Cardiac muscle cell (in vitro differentiated cells and primary cell): ENCODE data around the gene FAM20C. TPM values are rescaled to one million over a fixed set of nuclear protein-coding genes. Genes with fewer than 3 reads are reported as not detected.

Source experiments
- DNase-seq, 2 donors: peaks; one replicate each; pipeline versions ENCODE4 v3.0.0 to v3.0.0-alpha.2; 2010 to 2017; ENCODE audit warnings: low read depth in 1 of 2, low spot score in 1 of 2
- H3K27ac ChIP-seq: fragments of 200-600 bp; sonication (generic); 2 replicates; pipeline ENCODE4 v1.5.1; 2016
- H3K27me3 ChIP-seq: fragments of 200-600 bp; sonication (generic); 2 replicates; pipeline ENCODE4 v1.6.0; 2016; ENCODE audit warnings: control low read depth
- H3K36me3 ChIP-seq: fragments of 200-600 bp; sonication (generic); 2 replicates; pipeline ENCODE4 v1.5.1; 2016; ENCODE audit warnings: control low read depth
- H3K4me1 ChIP-seq: fragments of 200-600 bp; sonication (generic); 2 replicates; pipeline ENCODE4 v1.8.1; 2017; ENCODE audit warnings: low read depth, mild to moderate bottlenecking, mixed run types
- H3K4me3 ChIP-seq: fragments of 200-600 bp; sonication (generic); 2 replicates; pipeline ENCODE4 v1.5.1; 2016; ENCODE audit warnings: mild to moderate bottlenecking
- H3K9me3 ChIP-seq: fragments of 200-600 bp; sonication (generic); 2 replicates; pipeline ENCODE4 v1.5.1; 2017; ENCODE audit warnings: low read depth, mild to moderate bottlenecking, control low read depth
- CTCF ChIP-seq: IDR thresholded peaks from 2 replicates; pipeline ENCODE4 v1.5.1; 2012; ENCODE audit warnings: low read depth, mild to moderate bottlenecking, low read length
- polyA plus RNA-seq: library from polyadenylated mRNA; unstranded; fragments of >200 nt; fragmentation: Nextera tagmentation; extraction: Ambion mirVana; gene quantifications from 2 replicates; pipeline ENCODE4 v1.2.1, GENCODE V29; 2016
- total RNA-seq: library from RNA; depleted of rRNA; stranded (reverse); fragments of >200 nt; gene quantifications from 2 replicates; pipeline ENCODE4 v1.2.3, GENCODE V29; 2016

Gene FAM20C
- total and polyA plus RNA-seq, 2 experiments from 2014 or later: 4.9 to 15.7 TPM

GRCh38 chr7:244974-245373 is 52.6 kb downstream of the FAM20C start:
- Histone ChIP-seq H3K9me3 (no peaks in the 10 kb centered on the region), H3K27me3 (no peaks in the 10 kb centered on the region), H3K4me1 (no peaks in the 10 kb centered on the region), H3K4me3 (no peak overlapping the region), H3K36me3 (no peaks in the 10 kb centered on the region), H3K27ac (no peak overlapping the region)
- no peak for TF ChIP-seq CTCF
- DNase-seq: no peak

GRCh38 chr7:245574-246295 is 53.4 kb downstream of the FAM20C start:
- no peak for TF ChIP-seq CTCF
- Histone ChIP-seq H3K9me3 (no peaks in the 10 kb centered on the region), H3K36me3 (no peaks in the 10 kb centered on the region), H3K27me3 (no peaks in the 10 kb centered on the region), H3K4me3 (no peak overlapping the region), H3K27ac (no peak overlapping the region), H3K4me1 (no peaks in the 10 kb centered on the region)
- DNase-seq: no peak

GRCh38 chr7:246451-246850 is 54.1 kb downstream of the FAM20C start:
- no peaks in the 10 kb centered on the region for H3K36me3 ChIP-seq
- no peak for TF ChIP-seq CTCF
- no peaks in the 10 kb centered on the region for H3K4me1 ChIP-seq
- no peaks in the 10 kb centered on the region for H3K27me3 ChIP-seq
- no peak overlapping the region for H3K4me3 ChIP-seq
- no peak overlapping the region for H3K27ac ChIP-seq
- no peak for DNase-seq
- H3K9me3 ChIP-seq: no peaks in the 10 kb centered on the region

GRCh38 chr7:247181-247580 is 54.8 kb downstream of the FAM20C start:
- DNase-seq: no peak
- H3K9me3 ChIP-seq: no peaks in the 10 kb centered on the region
- no peak for TF ChIP-seq CTCF
- no peak overlapping the region for H3K27ac ChIP-seq
- H3K4me1 ChIP-seq: no peaks in the 10 kb centered on the region
- H3K27me3 ChIP-seq: no peaks in the 10 kb centered on the region
- H3K36me3 ChIP-seq: no peaks in the 10 kb centered on the region
- no peak overlapping the region for H3K4me3 ChIP-seq

GRCh38 chr7:247636-248035 is 55.3 kb downstream of the FAM20C start:
- H3K27me3 ChIP-seq: no peaks in the 10 kb centered on the region
- DNase-seq: no peak
- H3K36me3 ChIP-seq: no peaks in the 10 kb centered on the region
- H3K4me1 ChIP-seq: no peaks in the 10 kb centered on the region
- H3K9me3 ChIP-seq: no peaks in the 10 kb centered on the region
- H3K4me3 ChIP-seq: no peak overlapping the region
- TF ChIP-seq CTCF: no peak
- H3K27ac ChIP-seq: no peak overlapping the region
